Measurements from ENCODE around the gene PRR20G. TPM values are rescaled to one million over a fixed set of nuclear protein-coding genes. Genes with fewer than 3 reads are reported as not detected.

The PRR20G gene
- total and polyA plus RNA-seq, 2 of the 4 experiments (the other 2 are of a cell fraction): not detected

- no peak for TF ChIP-seq RFX5 (IDR thresholded peaks at IDR 0.05; ENCODE audit: low read depth, low read length)
- TF ChIP-seq CEBPB (IDR thresholded peaks at IDR 0.05; ENCODE audit: low read depth, low read length): no peak
- TF ChIP-seq FOS (IDR thresholded peaks at IDR 0.05; ENCODE audit: low read depth, low read length): no peak
- TF ChIP-seq BHLHE40 (IDR thresholded peaks at IDR 0.05; ENCODE audit: low read depth, low read length): no peak
- TF ChIP-seq RCOR1 (IDR thresholded peaks at IDR 0.05; ENCODE audit: insufficient replicate concordance, low read length): no peak
- TF ChIP-seq RAD21 (IDR thresholded peaks at IDR 0.05; ENCODE audit: low read length): no peak
- Histone ChIP-seq H3K14ac (replicated peaks; ENCODE audit: low read depth, low read length) (no peak overlapping the region), H3K56ac (ENCODE audit: extremely low read depth, insufficient read depth, low read length) (no peak overlapping the region), H2AK5ac (ENCODE audit: low read depth, low read length) (no peak overlapping the region), H4K8ac (ENCODE audit: low read depth in 2 of 2, low read length in 2 of 2) (no peak overlapping the region), H3K27ac (ENCODE audit: insufficient read depth, low read length) (no peak overlapping the region), H3K4me2 (ENCODE audit: low read depth, low read length) (no peak overlapping the region), H3K79me1 (ENCODE audit: low read depth in 1 of 2, low read length in 2 of 2) (no peaks in the 10 kb centered on the region), H4K20me1 (ENCODE audit: insufficient read depth, low read length) (no peaks in the 10 kb centered on the region), H4K5ac (ENCODE audit: low read depth, low read length) (no peak overlapping the region), H3K9me1 (ENCODE audit: insufficient read depth, low read length) (no peaks in the 10 kb centered on the region), H3K23ac (ENCODE audit: low read depth, low read length) (no peak overlapping the region), H3K36me3 (ENCODE audit: control insufficient read depth, insufficient read depth, low read length) (no peaks in the 10 kb centered on the region), H2BK120ac (ENCODE audit: low read depth, low read length) (no peak overlapping the region), H3K4ac (ENCODE audit: low read depth, low read length) (no peak overlapping the region), H3K4me1 (ENCODE audit: control insufficient read depth, insufficient read depth, low read length) (no peaks in the 10 kb centered on the region), H3K18ac (ENCODE audit: low read depth, low read length) (no peak overlapping the region), H2AK9ac (replicated peaks; ENCODE audit: low read depth, low read length, poor library complexity) (no peak overlapping the region), H3K27me3 (ENCODE audit: control insufficient read depth, insufficient read depth, low read length) (no peaks in the 10 kb centered on the region; the same call in 1 of the 2 replicates), H3K4me3 (ENCODE audit: insufficient read depth, low read depth, low read length) (no peak overlapping the region), H2AFZ (replicated peaks; ENCODE audit: low read length, poor library complexity) (no peak overlapping the region), H2BK20ac (ENCODE audit: low read depth, low read length) (no peak overlapping the region), H3K9me3 (ENCODE audit: control insufficient read depth, insufficient read depth, low read length) (peaks cover 2% of the 10 kb centered on the region; the same call in 1 of the 2 replicates), H3K9ac (ENCODE audit: low read depth, low read length) (no peak overlapping the region), H2BK15ac (ENCODE audit: low read depth, low read length) (no peak overlapping the region), H2BK5ac (ENCODE audit: low read depth, low read length, poor library complexity, severe bottlenecking) (no peak overlapping the region), H4K91ac (ENCODE audit: insufficient read depth, low read depth, low read length) (no peak overlapping the region)
- no peak for DNase-seq
- ChIA-PET CTCF (interaction anchor here (0.6 kb wide), 1 partner anchor 267 kb away, joined by 3 read pairs; no protein-coding TSS in a partner anchor), POLR2A (ENCODE audit: unreplicated experiment) (no interaction called here)
- no TSS peak for BruUV-seq (replicated peaks)
- in situ Hi-C loops (cut with MboI; ENCODE audit: low sequenced_read_pairs) (no loop called here), intact Hi-C loops (cut with micrococcal nuclease) (no loop called here), dilution Hi-C loops (cut with HindIII; ENCODE audit: low sequenced_read_pairs, unreplicated experiment) (no loop called here)
- no peak for ATAC-seq (ENCODE audit: low read depth)
- WGBS, 2 experiments (ENCODE audit: extremely low coverage in 2 of 2, insufficient read length in 1 of 2): no CpG with 5 or more reads among the region's 2 CpGs
Observed at GRCh38 chr3:127273206-127273605, 14.6 kb downstream of the PRR20G start.

All from IMR-90 (cell line).